Mucosa of descending colon (tissue), 3 donors: ENCODE results near the gene GATAD2B. TPM values are rescaled to one million over a fixed set of nuclear protein-coding genes. Genes with fewer than 3 reads are reported as not detected.

Experiments
- ATAC-seq: fragments of 200-7000 bp; cut with Tn5 transposase; one replicate; pipeline ENCODE4 v1.9.1; 2020; ENCODE audit warnings: mild to moderate bottlenecking, moderate library complexity
- DNase-seq, 3 donors: peaks; one replicate each; pipeline ENCODE4 v3.0.0-alpha.2; 2020
- H3K36me3 ChIP-seq: fragments of 200-600 bp; one replicate; pipeline ENCODE4 v1.8.0; 2021; ENCODE audit warnings: low read depth, mild to moderate bottlenecking
- H3K4me1 ChIP-seq: fragments of 200-600 bp; one replicate; pipeline ENCODE4 v1.8.0; 2021; ENCODE audit warnings: low read depth, mild to moderate bottlenecking
- H3K4me3 ChIP-seq: fragments of 200-600 bp; one replicate; pipeline ENCODE4 v1.8.0; 2021; ENCODE audit warnings: mild to moderate bottlenecking
- H3K9me3 ChIP-seq: fragments of 200-600 bp; one replicate; pipeline ENCODE4 v1.8.0; 2021; ENCODE audit warnings: mild to moderate bottlenecking
- intact Hi-C, 2 donors: fragments of 100-400 bp; cut with DNase I in 1 of 2; cut with micrococcal nuclease in 1 of 2; formaldehyde crosslinking; loops; one replicate each; pipeline versions ENCODE4 v1.11.0 to v1.11.1; 2022; cut with DNase I, micrococcal nuclease
- total RNA-seq, 3 donors: library from RNA; stranded (reverse); fragmentation: NEBNext Ultra II Directional in 2 of 3; extraction: Animal tissue kit (Norgen Biotek cat#: 25700) in 2 of 3; gene quantifications; one replicate each; pipeline versions ENCODE4 v1.2.1 to v1.2.4, GENCODE V29; 2021 to 2023
- TF ChIP-seq, protein P1 (sequence below): fragments of 200-600 bp; IDR thresholded peaks from one replicate; pipeline ENCODE4 v1.8.0; 2022; ENCODE audit warnings: antibody characterized with exemption, mild to moderate bottlenecking
- donor health status: DM: no; HTN: no; CAD: no; lungs with moderate emphysema.
- donor health status: DM: no; HTN: no; CAD: no.
- donor health status: DM: no; HTN: yes; CAD: no.

The GATAD2B gene
- total RNA-seq, 3 donors from 2014 or later = 34.4 to 64.8 (median 36.3) TPM

DNA sequence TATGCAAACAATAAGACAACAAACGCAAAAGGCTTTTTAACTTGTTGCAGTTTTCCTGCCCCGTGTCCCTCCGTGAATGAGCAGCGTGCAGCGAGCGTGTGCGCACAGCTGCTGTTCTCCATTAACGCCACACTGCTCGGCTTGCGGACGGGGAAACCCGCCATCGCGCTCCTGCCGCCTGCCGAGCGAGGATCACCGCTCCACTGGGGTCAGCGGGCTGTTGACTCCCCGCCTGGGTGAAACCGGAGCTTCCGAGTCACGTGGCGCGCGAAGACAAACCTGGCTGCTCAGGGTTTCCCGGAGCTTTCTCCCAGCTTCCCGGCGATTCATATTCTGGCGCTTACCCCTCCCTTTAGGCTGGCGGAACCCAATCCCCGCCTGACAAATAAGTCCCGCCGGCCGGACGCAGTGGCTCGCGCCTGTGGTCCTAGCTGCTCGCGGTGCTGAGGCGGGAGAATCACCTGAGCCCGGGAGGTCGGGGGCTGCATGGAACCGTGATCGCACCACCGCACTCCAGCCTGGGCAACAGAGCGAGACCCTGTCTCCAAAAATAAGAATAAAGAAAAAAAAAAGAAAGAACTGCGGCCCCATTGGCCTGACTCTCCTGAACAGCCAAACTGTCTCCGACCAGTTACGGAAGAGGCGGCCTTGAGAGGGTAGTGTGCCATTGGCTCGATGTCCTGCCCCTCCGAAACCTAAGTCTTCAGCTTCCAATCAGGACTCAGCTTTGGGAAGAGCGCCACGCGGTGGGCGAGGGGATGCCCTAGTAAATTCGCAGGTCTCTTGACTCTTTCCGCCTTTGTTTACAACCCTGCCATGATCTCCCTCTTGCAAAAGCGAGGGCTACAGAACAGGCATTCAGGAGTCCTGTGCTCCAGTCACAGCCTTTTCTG, 44.6 kb upstream of the GATAD2B start, which contains the start of gene CREB3L4:
CREB3L4 (plus strand) TSS at position 796 of the 893 bp plus-strand sequence. CDS start 624 bp downstream, outside the sequence.
- peak; percentile 82 for ATAC-seq
- Histone ChIP-seq H3K4me1 (peaks cover 31% of the 10 kb centered on the region), H3K36me3 (no peaks in the 10 kb centered on the region), H3K4me3 (peak within 1 kb of the TSS; percentile 36), H3K9me3 (no peaks in the 10 kb centered on the region)
- intact Hi-C loops = no loop called here
- TF ChIP-seq, protein P1, sequence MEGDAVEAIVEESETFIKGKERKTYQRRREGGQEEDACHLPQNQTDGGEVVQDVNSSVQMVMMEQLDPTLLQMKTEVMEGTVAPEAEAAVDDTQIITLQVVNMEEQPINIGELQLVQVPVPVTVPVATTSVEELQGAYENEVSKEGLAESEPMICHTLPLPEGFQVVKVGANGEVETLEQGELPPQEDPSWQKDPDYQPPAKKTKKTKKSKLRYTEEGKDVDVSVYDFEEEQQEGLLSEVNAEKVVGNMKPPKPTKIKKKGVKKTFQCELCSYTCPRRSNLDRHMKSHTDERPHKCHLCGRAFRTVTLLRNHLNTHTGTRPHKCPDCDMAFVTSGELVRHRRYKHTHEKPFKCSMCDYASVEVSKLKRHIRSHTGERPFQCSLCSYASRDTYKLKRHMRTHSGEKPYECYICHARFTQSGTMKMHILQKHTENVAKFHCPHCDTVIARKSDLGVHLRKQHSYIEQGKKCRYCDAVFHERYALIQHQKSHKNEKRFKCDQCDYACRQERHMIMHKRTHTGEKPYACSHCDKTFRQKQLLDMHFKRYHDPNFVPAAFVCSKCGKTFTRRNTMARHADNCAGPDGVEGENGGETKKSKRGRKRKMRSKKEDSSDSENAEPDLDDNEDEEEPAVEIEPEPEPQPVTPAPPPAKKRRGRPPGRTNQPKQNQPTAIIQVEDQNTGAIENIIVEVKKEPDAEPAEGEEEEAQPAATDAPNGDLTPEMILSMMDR = peak; percentile 7
- DNase-seq = peak; percentile 91 to 94 (median 92)

DNA sequence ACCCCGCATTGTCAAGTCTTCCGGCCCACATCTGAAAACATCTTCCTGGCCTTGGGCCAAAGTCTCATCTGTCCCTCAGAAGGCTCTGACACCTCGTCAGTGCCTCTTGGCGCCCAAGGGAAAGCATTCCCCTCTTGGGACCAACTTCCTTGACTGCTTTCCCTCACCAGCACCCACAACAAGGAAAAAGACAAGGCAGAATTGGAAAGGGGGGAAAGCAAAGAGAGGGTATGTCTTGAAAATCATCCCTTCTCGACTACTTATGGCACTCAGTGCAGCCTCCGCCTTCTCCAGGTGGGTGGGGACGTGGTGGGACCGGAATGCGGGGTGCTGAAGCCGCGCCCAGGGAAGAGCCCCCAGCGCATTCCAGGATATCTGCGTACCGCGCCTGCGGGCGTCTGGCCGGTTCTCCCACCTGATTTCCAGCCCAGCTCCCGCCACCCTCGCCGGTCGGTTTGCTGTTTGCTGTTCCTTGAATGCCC, 41.1 kb upstream of the GATAD2B start:
- peak; percentile 69 to 79 (median 74) for DNase-seq
- intact Hi-C loops = no loop called here
- Histone ChIP-seq H3K9me3 (no peaks in the 10 kb centered on the region), H3K4me3 (peak overlapping the region; percentile 66), H3K4me1 (peaks cover 47% of the 10 kb centered on the region), H3K36me3 (no peaks in the 10 kb centered on the region)
- ATAC-seq = peak; percentile 9
- TF ChIP-seq, protein P1 = no peak

DNA sequence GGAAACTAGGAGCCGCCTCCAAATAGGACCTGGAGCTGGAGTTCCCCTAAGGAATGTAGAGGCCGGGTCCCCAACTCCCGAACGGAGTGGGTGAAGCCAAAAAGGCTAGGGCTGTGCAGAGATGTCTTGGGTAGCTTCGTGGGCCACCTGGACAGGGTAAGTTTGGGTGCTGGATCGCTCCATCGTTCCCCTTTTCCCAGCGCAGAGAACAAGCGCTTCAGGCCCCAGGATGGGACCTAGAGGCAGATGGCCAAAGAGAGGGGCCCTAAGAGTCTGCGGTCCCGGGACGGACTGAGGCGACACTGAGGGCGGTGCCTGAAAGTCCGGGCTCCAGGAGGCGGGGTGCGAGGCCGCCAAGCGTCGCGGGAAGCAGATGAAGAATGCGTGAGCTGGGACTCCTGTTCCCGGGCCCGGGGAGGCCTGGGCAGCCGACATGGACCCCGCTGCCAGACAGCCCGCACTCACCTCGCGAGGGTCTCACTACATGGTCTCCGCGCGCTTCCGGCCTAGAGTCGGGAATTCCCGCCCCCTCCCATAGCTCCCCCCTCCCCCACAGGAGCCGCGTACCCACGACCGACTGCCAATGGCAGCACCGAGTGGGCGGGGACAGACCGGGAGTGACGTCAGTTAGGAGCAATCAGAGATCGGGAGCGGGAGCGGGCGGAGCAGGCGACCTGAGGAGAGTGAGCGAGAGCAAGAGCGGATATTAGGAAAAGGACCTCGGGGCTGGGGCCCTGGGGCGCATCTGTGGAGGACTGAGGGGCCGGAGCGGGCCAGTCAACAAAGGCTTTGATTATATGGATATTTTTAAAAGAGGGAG, 40.5 kb upstream of the GATAD2B start, which contains the start of gene SLC39A1:
SLC39A1 (minus strand) TSS at position 508 of the 820 bp plus-strand sequence. CDS start 822 bp downstream, outside the sequence.
- Histone ChIP-seq H3K9me3 (no peaks in the 10 kb centered on the region), H3K4me3 (peak within 1 kb of the TSS; percentile 66), H3K36me3 (no peaks in the 10 kb centered on the region), H3K4me1 (peaks cover 42% of the 10 kb centered on the region)
- TF ChIP-seq, protein P1 = no peak
- intact Hi-C loops = no loop called here
- peak; percentile 80 for ATAC-seq
- DNase-seq = peak; percentile 99 to 100 (median 100)

DNA sequence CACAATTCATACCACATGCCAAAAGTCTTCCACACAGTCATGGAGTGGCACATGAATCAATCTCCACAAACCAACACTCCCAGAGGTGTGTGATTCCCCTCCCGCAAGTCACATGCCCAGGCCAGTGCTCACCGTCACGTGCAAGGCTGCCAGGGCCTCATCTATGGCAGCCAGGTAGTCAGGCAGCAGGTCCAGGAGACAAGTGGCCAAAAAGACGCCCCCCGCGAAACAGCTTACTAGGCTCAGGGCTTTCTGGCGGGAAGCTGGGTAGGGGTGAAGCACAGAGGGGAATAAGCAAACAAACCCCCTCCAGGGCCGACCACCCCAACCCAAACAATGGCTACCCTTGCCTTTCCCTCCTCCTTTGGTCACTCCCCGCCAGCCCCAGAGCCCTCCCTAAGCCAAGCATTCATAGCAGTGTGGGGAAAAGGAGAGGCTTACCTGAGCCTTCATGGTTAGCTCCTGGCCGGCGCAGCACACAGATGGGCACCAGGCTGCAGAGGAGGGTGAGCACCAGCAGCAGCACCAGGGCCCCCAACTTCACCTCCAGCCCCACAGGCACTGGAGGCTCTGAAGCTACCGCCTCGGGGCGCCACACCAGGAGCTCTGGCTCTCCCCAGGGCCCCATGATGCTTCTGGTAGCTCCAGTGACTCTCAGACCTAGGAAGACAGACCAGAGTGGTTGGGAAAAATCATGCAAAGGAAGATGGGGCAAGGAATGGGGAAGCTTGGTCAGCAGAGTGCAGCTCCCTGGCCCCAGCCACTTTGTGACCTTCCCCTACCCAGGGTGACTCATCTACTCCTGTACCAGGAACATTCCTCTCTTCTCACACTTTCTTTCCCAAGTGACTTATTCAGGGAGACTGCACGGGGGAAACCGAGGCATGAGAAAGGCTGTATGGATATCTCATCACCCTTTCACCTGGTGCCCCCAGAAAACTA, 39.6 kb upstream of the GATAD2B start:
- ATAC-seq = peak; percentile 4
- peak in 1 of 3 donors; percentile 53 for DNase-seq
- H3K4me1 ChIP-seq = peaks cover 45% of the 10 kb centered on the region
- H3K9me3 ChIP-seq = no peaks in the 10 kb centered on the region
- TF ChIP-seq, protein P1 = no peak
- H3K4me3 ChIP-seq = peak overlapping the region; percentile 66
- intact Hi-C loops = no loop called here
- no peaks in the 10 kb centered on the region for H3K36me3 ChIP-seq
